HEK293 (cell line): ENCODE results near the gene GNA12.

Experiments
- CTCF ChIA-PET: fragments of 350-600 bp; formaldehyde crosslinking; extraction: SDS; loops from one replicate; lab custom pipeline; 2021; ENCODE audit warnings: antibody characterized with exemption; lab: Yijun Ruan, JAX
- POLR2A ChIA-PET: fragments of 300-600 bp; formaldehyde crosslinking; extraction: SDS; loops from one replicate; lab custom pipeline; 2020; ENCODE audit warnings: antibody characterized with exemption, inconsistent platforms; lab: Yijun Ruan, JAX
- H3K27ac ChIP-seq: fragments of 200-500 bp; sonication (Bioruptor generic); 2 replicates; pipeline ENCODE4 v1.5.1; 2014; ENCODE audit warnings: low read depth, low read length, control low read depth, inconsistent platforms; ENCODE audit errors: extremely low read depth
- H3K36me3 ChIP-seq, 2 experiments: fragments of 200-500 bp in 1 of 2; sonication (Bioruptor generic) in 1 of 2; 1 replicate in 1 of 2; 2 replicates in 1 of 2; pipeline ENCODE4 v1.5.1; 2014 to 2017; ENCODE audit warnings: inconsistent platforms in 2 of 2, low read length in 2 of 2; ENCODE audit not compliant: control insufficient read depth in 2 of 2, insufficient read depth in 1 of 2
- H3K4me1 ChIP-seq: fragments of 200-500 bp; sonication (Bioruptor generic); 2 replicates; pipeline ENCODE4 v1.5.1; 2014; ENCODE audit warnings: mild to moderate bottlenecking, low read length, inconsistent platforms; ENCODE audit not compliant: control insufficient read depth, insufficient read depth
- H3K4me3 ChIP-seq: 2 replicates; pipeline ENCODE4 v1.5.1; 2011; ENCODE audit warnings: low read depth, mild to moderate bottlenecking, control low read depth, low read length, moderate library complexity
- H3K9me3 ChIP-seq: fragments of 200-500 bp; sonication (Bioruptor generic); 2 replicates; pipeline ENCODE4 v1.5.1; 2014; ENCODE audit warnings: low read depth, low read length, inconsistent platforms; ENCODE audit not compliant: control insufficient read depth, insufficient read depth
- KLF17 ChIP-seq: fragments of 450-650 bp; formaldehyde crosslinking; IDR thresholded peaks from 2 replicates; pipeline ENCODE4 v1.5.1; 2016; ENCODE audit warnings: missing biosample characterization, missing genetic modification characterization
- MZF1 ChIP-seq: fragments of 450-650 bp; formaldehyde crosslinking; IDR thresholded peaks from 2 replicates; pipeline ENCODE4 v1.5.1; 2017; ENCODE audit warnings: missing biosample characterization, missing genetic modification characterization, borderline replicate concordance
- TRIM28 ChIP-seq: IDR thresholded peaks from 2 replicates; pipeline ENCODE4 v1.6.1; 2011; ENCODE audit warnings: low read length, control low read depth, borderline replicate concordance
- ZBTB1 ChIP-seq: fragments of 450-650 bp; formaldehyde crosslinking; IDR thresholded peaks from 2 replicates; pipeline ENCODE4 v1.5.1; 2016; ENCODE audit warnings: missing biosample characterization, missing genetic modification characterization
- ZBTB21 ChIP-seq: fragments of 450-650 bp; formaldehyde crosslinking; IDR thresholded peaks from 2 replicates; pipeline ENCODE4 v1.5.1; 2017; ENCODE audit warnings: missing biosample characterization, missing genetic modification characterization
- ZBTB44 ChIP-seq: fragments of 450-650 bp; IDR thresholded peaks from 2 replicates; pipeline ENCODE4 v1.5.1; 2018; ENCODE audit warnings: missing biosample characterization, mild to moderate bottlenecking, missing genetic modification characterization
- ZFP37 ChIP-seq: fragments of 450-650 bp; formaldehyde crosslinking; IDR thresholded peaks from 2 replicates; pipeline ENCODE4 v1.5.1; 2016; ENCODE audit warnings: missing biosample characterization, missing genetic modification characterization
- ZIC2 ChIP-seq: fragments of 450-650 bp; formaldehyde crosslinking; IDR thresholded peaks from 2 replicates; pipeline ENCODE4 v1.5.1; 2016; ENCODE audit warnings: missing biosample characterization, missing genetic modification characterization
- ZNF121 ChIP-seq: fragments of 450-650 bp; formaldehyde crosslinking; IDR thresholded peaks from 2 replicates; pipeline ENCODE4 v1.5.1; 2016; ENCODE audit warnings: missing biosample characterization, missing genetic modification characterization
- ZNF148 ChIP-seq: fragments of 450-650 bp; formaldehyde crosslinking; IDR thresholded peaks from 2 replicates; pipeline ENCODE4 v1.5.0; 2017; ENCODE audit warnings: missing biosample characterization, missing genetic modification characterization, borderline replicate concordance
- ZNF16 ChIP-seq: fragments of 450-650 bp; formaldehyde crosslinking; IDR thresholded peaks from 2 replicates; pipeline ENCODE4 v1.5.1; 2016; ENCODE audit warnings: low read depth, missing biosample characterization, missing genetic modification characterization
- ZNF335 ChIP-seq: fragments of 450-650 bp; formaldehyde crosslinking; conservative IDR thresholded peaks from 2 replicates; pipeline ENCODE4 v1.5.1; 2016; ENCODE audit warnings: missing biosample characterization, missing genetic modification characterization
- ZNF341 ChIP-seq: fragments of 450-650 bp; formaldehyde crosslinking; IDR thresholded peaks from 2 replicates; pipeline ENCODE4; 2016; ENCODE audit warnings: low read depth, missing biosample characterization, missing genetic modification characterization
- ZNF391 ChIP-seq: fragments of 450-650 bp; formaldehyde crosslinking; IDR thresholded peaks from 2 replicates; pipeline ENCODE4 v1.5.1; 2016; ENCODE audit warnings: low read depth, missing biosample characterization, missing genetic modification characterization, borderline replicate concordance
- ZNF433 ChIP-seq: fragments of 450-650 bp; formaldehyde crosslinking; IDR thresholded peaks from 2 replicates; pipeline ENCODE4 v1.5.1; 2016; ENCODE audit warnings: missing biosample characterization, missing genetic modification characterization, low read depth
- ZNF473 ChIP-seq: fragments of 450-650 bp; formaldehyde crosslinking; IDR thresholded peaks from 2 replicates; pipeline ENCODE4 v1.5.1; 2017; ENCODE audit warnings: missing biosample characterization, missing genetic modification characterization
- ZNF518A ChIP-seq: fragments of 450-650 bp; formaldehyde crosslinking; conservative IDR thresholded peaks from 2 replicates; pipeline ENCODE4 v1.5.1; 2016; ENCODE audit warnings: low read depth, missing biosample characterization, missing genetic modification characterization
- ZNF558 ChIP-seq: fragments of 450-650 bp; formaldehyde crosslinking; IDR thresholded peaks from 2 replicates; pipeline ENCODE4 v1.5.1; 2016; ENCODE audit warnings: missing biosample characterization, missing genetic modification characterization
- ZNF600 ChIP-seq: fragments of 450-650 bp; formaldehyde crosslinking; IDR thresholded peaks from 2 replicates; pipeline ENCODE4 v1.5.1; 2016; ENCODE audit warnings: missing biosample characterization, missing genetic modification characterization
- ZNF701 ChIP-seq: fragments of 450-650 bp; formaldehyde crosslinking; IDR thresholded peaks from 2 replicates; pipeline ENCODE4 v1.5.1; 2016; ENCODE audit warnings: missing biosample characterization, missing genetic modification characterization
- ZNF792 ChIP-seq: fragments of 450-650 bp; formaldehyde crosslinking; IDR thresholded peaks from 2 replicates; pipeline ENCODE4 v1.5.1; 2016; ENCODE audit warnings: missing biosample characterization, missing genetic modification characterization
- ZSCAN30 ChIP-seq: fragments of 450-650 bp; IDR thresholded peaks from 2 replicates; pipeline ENCODE4 v1.5.1; 2018; ENCODE audit warnings: missing biosample characterization, mild to moderate bottlenecking, missing genetic modification characterization, moderate library complexity

Gene GNA12

GRCh38 chr7:2754086-2754485, 90.0 kb downstream of the GNA12 start:
- POLR2A ChIA-PET: no interaction called here
- TF ChIP-seq ZNF518A (tag by site-specific recombination) (no peak), ZNF792 (no peak), ZNF701 (tag by site-specific recombination) (no peak), KLF17 (no peak), ZBTB21 (tag by site-specific recombination) (no peak), ZNF600 (tag by site-specific recombination) (no peak), TRIM28 (no peak)
- TF ChIP-seq, all 188 proteins: peak for 0
- no peak overlapping the region for H3K4me3 ChIP-seq
- peaks cover 6% of the 10 kb centered on the region for H3K4me1 ChIP-seq
- no peak overlapping the region for H3K27ac ChIP-seq
- H3K9me3 ChIP-seq: no peaks in the 10 kb centered on the region
- CTCF ChIA-PET: interaction anchor here (0.7 kb wide), 1 partner anchor 16 kb away, joined by 4 read pairs; no protein-coding TSS in a partner anchor
- no peaks in the 10 kb centered on the region for H3K36me3 ChIP-seq

GRCh38 chr7:2753148-2753547, 91.0 kb downstream of the GNA12 start:
- CTCF ChIA-PET: no interaction called here
- TF ChIP-seq MZF1 (no peak), ZNF121 (tag by site-specific recombination) (peak; percentile 57; the same call in 1 of the 2 replicates)
- POLR2A ChIA-PET: no interaction called here
- Histone ChIP-seq H3K4me1 (peaks cover 6% of the 10 kb centered on the region), H3K36me3 (no peaks in the 10 kb centered on the region), H3K27ac (no peak overlapping the region), H3K9me3 (no peaks in the 10 kb centered on the region), H3K4me3 (no peak overlapping the region)

- CTCF ChIA-PET: interaction anchor here (0.6 to 1.2 kb wide), 5 partner anchors 9 to 314 kb away, joined by 3 to 6 read pairs (median 4); no protein-coding TSS in a partner anchor
- H3K27ac ChIP-seq: no peak overlapping the region
- TF ChIP-seq ZBTB1 (tag by site-specific recombination): no peak
- TF ChIP-seq ZBTB44 (tag by site-specific recombination): no peak
- TF ChIP-seq ZNF391 (tag by site-specific recombination): no peak
- TF ChIP-seq ZNF701 (tag by site-specific recombination): no peak
- no peak for TF ChIP-seq ZSCAN30 (tag by site-specific recombination)
- TF ChIP-seq ZFP37 (tag by site-specific recombination): no peak
- TF ChIP-seq ZNF16: no peak
- TF ChIP-seq ZIC2 (tag by site-specific recombination): no peak
- no peak for TF ChIP-seq ZNF433
- no peak for TF ChIP-seq ZNF341 (tag by site-specific recombination)
- no peak for TF ChIP-seq ZNF558
- no peak for TF ChIP-seq ZNF335 (tag by site-specific recombination)
- TF ChIP-seq ZNF473: no peak
- no peak for TF ChIP-seq ZNF148
- TF ChIP-seq, all 188 proteins: peak for 0
- POLR2A ChIA-PET: no interaction called here
- Histone ChIP-seq H3K9me3 (no peaks in the 10 kb centered on the region), H3K4me1 (no peaks in the 10 kb centered on the region), H3K4me3 (no peak overlapping the region), H3K36me3 (no peaks in the 10 kb centered on the region)
These were observed 93.0 kb downstream of the GNA12 start for GRCh38 chr7:2751086-2751485.
